Fibroblast of villous mesenchyme (primary cell): ENCODE results near the gene CYP4F3. TPM values are rescaled to one million over a fixed set of nuclear protein-coding genes. Genes with fewer than 3 reads are reported as not detected.

Experiments used
- DNase-seq: peaks from one replicate; pipeline ENCODE4 v3.0.0-alpha.2; 2010; ENCODE audit warnings: low read depth
- H3K4me3 ChIP-seq: 2 replicates; pipeline ENCODE4 v1.5.1; 2011; ENCODE audit warnings: low read depth, mild to moderate bottlenecking, low read length
- CTCF ChIP-seq: IDR thresholded peaks from 2 replicates; pipeline ENCODE4 v1.5.1; 2012; ENCODE audit warnings: low read depth, mild to moderate bottlenecking, low read length; ENCODE audit not compliant: insufficient read depth
- total RNA-seq: library from RNA; depleted of rRNA; stranded (reverse); fragments of >200 nt; gene quantifications from 2 replicates; pipeline ENCODE4 v1.2.3, GENCODE V29; 2012

CYP4F3 gene
- total RNA-seq, 1 donor, result not detected

GRCh38 chr19:15621801-15622200 lies 18.9 kb upstream of the CYP4F3 start:
- H3K4me3 ChIP-seq, result no peak overlapping the region
- TF ChIP-seq CTCF, result no peak
- DNase-seq, result no peak

- no peak for DNase-seq
- no peak overlapping the region for H3K4me3 ChIP-seq
- no peak for TF ChIP-seq CTCF
Observed at GRCh38 chr19:15622991-15623390, 17.7 kb upstream of the CYP4F3 start.

GRCh38 chr19:15623711-15624318 lies 16.9 kb upstream of the CYP4F3 start:
- DNase-seq, result no peak
- no peak overlapping the region for H3K4me3 ChIP-seq
- TF ChIP-seq CTCF, result no peak

- no peak for DNase-seq
- H3K4me3 ChIP-seq, result no peak overlapping the region
- no peak for TF ChIP-seq CTCF
Observed at GRCh38 chr19:15628236-15629002, 12.3 kb upstream of the CYP4F3 start.

GRCh38 chr19:15629003-15629880 lies 11.5 kb upstream of the CYP4F3 start:
- TF ChIP-seq CTCF, result peak; percentile 85
- peak; percentile 47 for DNase-seq
- H3K4me3 ChIP-seq, result no peak overlapping the region

- no peak for TF ChIP-seq CTCF
- H3K4me3 ChIP-seq, result no peak overlapping the region
- no peak for DNase-seq
Observed at GRCh38 chr19:15631817-15632216, 8.9 kb upstream of the CYP4F3 start.
